Effector memory CD8-positive, alpha-beta T cell (primary cell): Measurements from ENCODE around the gene GPR158.

ENCODE experiments used
- ATAC-seq: fragments of 150-1000 bp; cut with Tn5 transposase; replicated peaks from 2 replicates; pipeline ENCODE4 v1.10.0; 2021; ENCODE audit warnings: mild to moderate bottlenecking, moderate library complexity
- DNase-seq, 3 experiments: peaks; one replicate each; pipeline ENCODE4 v3.0.0; 2021
- H3K27ac Mint-ChIP-seq, 2 donors: one replicate each; pipeline ENCODE4 v1.8.0; 2022; ENCODE audit warnings: mild to moderate bottlenecking in 2 of 2, mixed read lengths in 2 of 2, moderate library complexity in 2 of 2
- H3K27me3 Mint-ChIP-seq, 2 donors: one replicate each; pipeline ENCODE4 v1.8.0; 2022; ENCODE audit warnings: mixed read lengths in 2 of 2
- H3K36me3 Mint-ChIP-seq: one replicate; pipeline ENCODE4 v1.8.0; 2022; ENCODE audit warnings: mild to moderate bottlenecking, moderate library complexity, mixed read lengths; ENCODE audit not compliant: insufficient read depth
- H3K4me1 Mint-ChIP-seq, 2 donors: one replicate each; pipeline ENCODE4 v1.8.0; 2022; ENCODE audit warnings: low read depth in 2 of 2, mixed read lengths in 2 of 2
- H3K4me3 Mint-ChIP-seq, 2 donors: one replicate each; pipeline ENCODE4 v1.8.0; 2022; ENCODE audit warnings: mild to moderate bottlenecking in 2 of 2, mixed read lengths in 2 of 2, moderate library complexity in 2 of 2
- H3K9me3 Mint-ChIP-seq, 2 donors: one replicate each; pipeline ENCODE4 v1.8.0; 2022; ENCODE audit warnings: mixed read lengths in 2 of 2

The GPR158 gene

GRCh38 chr10:25639646-25640045, 464.8 kb downstream of the GPR158 start:
- DNase-seq: no peak
- H3K36me3 Mint-ChIP-seq: no peaks in the 10 kb centered on the region
- no peak overlapping the region for H3K27ac Mint-ChIP-seq
- no peaks in the 10 kb centered on the region for H3K4me1 Mint-ChIP-seq
- H3K4me3 Mint-ChIP-seq: no peak overlapping the region
- ATAC-seq: no peak
- no peaks in the 10 kb centered on the region for H3K27me3 Mint-ChIP-seq
- peaks cover 0 to 7% of the 10 kb centered on the region in 2 donors for H3K9me3 Mint-ChIP-seq

- DNase-seq: no peak
- no peaks in the 10 kb centered on the region for H3K27me3 Mint-ChIP-seq
- ATAC-seq: no peak
- no peaks in the 10 kb centered on the region for H3K4me1 Mint-ChIP-seq
- no peaks in the 10 kb centered on the region for H3K36me3 Mint-ChIP-seq
- H3K9me3 Mint-ChIP-seq: peaks cover 0 to 11% of the 10 kb centered on the region in 2 donors
- H3K4me3 Mint-ChIP-seq: no peak overlapping the region
- H3K27ac Mint-ChIP-seq: no peak overlapping the region
Measured at GRCh38 chr10:25641595-25641994, 466.8 kb downstream of the GPR158 start.

- H3K27ac Mint-ChIP-seq: no peak overlapping the region
- DNase-seq (no peak), ATAC-seq (no peak)
- H3K9me3 Mint-ChIP-seq: peaks cover 0 to 7% of the 10 kb centered on the region in 2 donors
- H3K36me3 Mint-ChIP-seq: no peaks in the 10 kb centered on the region
- no peak overlapping the region for H3K4me3 Mint-ChIP-seq
- no peaks in the 10 kb centered on the region for H3K4me1 Mint-ChIP-seq
- H3K27me3 Mint-ChIP-seq: no peaks in the 10 kb centered on the region
Measured at GRCh38 chr10:25642721-25643120, 467.9 kb downstream of the GPR158 start.

GRCh38 chr10:25646371-25646770, 471.6 kb downstream of the GPR158 start:
- peaks cover 0 to 7% of the 10 kb centered on the region in 2 donors for H3K9me3 Mint-ChIP-seq
- ATAC-seq (no peak), DNase-seq (no peak)
- no peak overlapping the region for H3K27ac Mint-ChIP-seq
- no peak overlapping the region for H3K4me3 Mint-ChIP-seq
- no peaks in the 10 kb centered on the region for H3K4me1 Mint-ChIP-seq
- no peaks in the 10 kb centered on the region for H3K36me3 Mint-ChIP-seq
- no peaks in the 10 kb centered on the region for H3K27me3 Mint-ChIP-seq

GRCh38 chr10:25651534-25651933, 476.7 kb downstream of the GPR158 start:
- DNase-seq (no peak), ATAC-seq (no peak)
- Mint-ChIP-seq H3K27me3 (no peaks in the 10 kb centered on the region), H3K36me3 (no peaks in the 10 kb centered on the region), H3K4me3 (no peak overlapping the region), H3K27ac (no peak overlapping the region), H3K9me3 (no peaks in the 10 kb centered on the region), H3K4me1 (no peaks in the 10 kb centered on the region)
